H54 (cell line): ENCODE results near the gene SOX2.

Experiments
- DNase-seq: peaks from one replicate; pipeline ENCODE4 v3.0.0; 2011; ENCODE audit warnings: low spot score, mixed read lengths; ENCODE audit not compliant: insufficient read length
- FAIRE-seq: peaks from 3 replicates; lab custom pipeline; 2011; peaks lifted over from hg19 to GRCh38; lab: Jason Lieb, UNC
- POLR2A ChIP-seq: IDR thresholded peaks from 2 replicates; pipeline ENCODE4 v1.6.1; 2011; ENCODE audit warnings: low read depth, mild to moderate bottlenecking, low read length

Gene SOX2

GRCh38 chr3:181698263-181698954 is 13.3 kb upstream of the SOX2 start:
- no peak for DNase-seq
- no peak for TF ChIP-seq POLR2A
- no peak for FAIRE-seq

GRCh38 chr3:181699171-181699903 is 12.4 kb upstream of the SOX2 start:
- FAIRE-seq (no peak), DNase-seq (no peak)
- TF ChIP-seq POLR2A = no peak

- FAIRE-seq = peak; percentile 97
- DNase-seq = peak; percentile 70
- TF ChIP-seq POLR2A = no peak
Observed at GRCh38 chr3:181700168-181701087, 11.3 kb upstream of the SOX2 start.

GRCh38 chr3:181701096-181701495 is 10.6 kb upstream of the SOX2 start:
- DNase-seq = no peak
- no peak for FAIRE-seq
- TF ChIP-seq POLR2A = no peak

GRCh38 chr3:181703601-181704420 is 7.9 kb upstream of the SOX2 start:
- no peak for FAIRE-seq
- TF ChIP-seq POLR2A = no peak
- no peak for DNase-seq

- DNase-seq = no peak
- TF ChIP-seq POLR2A = no peak
- no peak for FAIRE-seq
Observed at GRCh38 chr3:181704421-181705085, 7.2 kb upstream of the SOX2 start.

- TF ChIP-seq POLR2A = no peak
- no peak for FAIRE-seq
- DNase-seq = no peak
Observed at GRCh38 chr3:181705086-181705480, 6.6 kb upstream of the SOX2 start.

- TF ChIP-seq POLR2A = no peak
- FAIRE-seq (no peak), DNase-seq (no peak)
Observed at GRCh38 chr3:181707980-181708379, 3.7 kb upstream of the SOX2 start.

- FAIRE-seq (peak; percentile 6), DNase-seq (peak; percentile 59)
- no peak for TF ChIP-seq POLR2A
Observed at GRCh38 chr3:181709537-181710279, 2.0 kb upstream of the SOX2 start.

GRCh38 chr3:181710345-181711291 is 1.1 kb upstream of the SOX2 start:
- no peak for DNase-seq
- TF ChIP-seq POLR2A = no peak
- FAIRE-seq = no peak

- no peak for FAIRE-seq
- no peak for DNase-seq
- TF ChIP-seq POLR2A = no peak
Observed at GRCh38 chr3:181712226-181712552, 464 bp downstream of the SOX2 start.
